Measurements from ENCODE around the gene CAMSAP3. TPM values are rescaled to one million over a fixed set of nuclear protein-coding genes. Genes with fewer than 3 reads are reported as not detected.
A peak's percentile ranks its signal among the peaks of the same experiment; 100 is the strongest.

The CAMSAP3 gene
- total RNA-seq: under 1 TPM in 1 of 2 donors, not detected in 1; 0.85 TPM

DNA sequence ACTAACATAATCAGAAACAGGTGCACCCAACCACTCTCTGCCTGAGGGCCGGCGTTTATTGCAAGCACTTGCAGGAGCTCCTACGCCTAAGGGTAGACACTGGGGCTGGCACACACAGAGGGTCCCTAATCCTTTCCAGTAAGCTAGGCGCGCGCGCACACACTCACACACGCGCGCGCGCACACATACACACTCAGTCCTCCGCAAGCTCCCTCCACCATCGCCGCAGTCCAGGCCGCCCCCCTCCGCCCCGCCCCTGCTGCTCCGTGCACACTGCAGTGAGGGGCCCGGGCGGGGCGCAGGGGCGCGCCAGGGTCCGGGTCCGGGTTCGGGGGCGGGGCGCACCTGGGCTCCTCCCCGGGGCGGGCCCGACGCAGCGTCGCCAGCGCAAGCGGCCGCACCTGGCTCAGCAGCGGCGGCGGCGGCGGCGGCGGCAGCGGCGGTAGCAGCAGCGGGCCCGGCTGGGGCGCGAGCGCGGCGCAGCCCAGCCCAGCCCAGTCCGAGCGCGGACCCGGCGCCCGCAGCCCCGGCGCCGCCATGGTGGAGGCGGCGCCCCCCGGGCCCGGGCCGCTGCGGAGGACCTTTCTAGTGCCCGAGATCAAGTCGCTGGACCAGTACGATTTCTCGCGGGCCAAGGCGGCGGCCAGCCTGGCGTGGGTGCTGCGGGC lies at the start of gene CAMSAP3:
Gene CAMSAP3 (plus strand): TSS at position 398 of the 668 bp plus-strand sequence. CDS start 140 bp downstream, at position 538.
- DNase-seq (ENCODE audit: low spot score) (no peak), ATAC-seq (ENCODE audit: insufficient number of reproducible peaks, low FRiP score, low read depth) (no peak)
- H3K9me3 ChIP-seq: no peaks in the 10 kb centered on the region
- peaks cover 0 to 5% of the 10 kb centered on the region in 2 donors for H3K4me1 ChIP-seq (ENCODE audit: control insufficient read depth in 1 of 2, low read depth in 2 of 2)
- no peak within 1 kb of the TSS for H3K27ac ChIP-seq
- TF ChIP-seq, protein P1, sequence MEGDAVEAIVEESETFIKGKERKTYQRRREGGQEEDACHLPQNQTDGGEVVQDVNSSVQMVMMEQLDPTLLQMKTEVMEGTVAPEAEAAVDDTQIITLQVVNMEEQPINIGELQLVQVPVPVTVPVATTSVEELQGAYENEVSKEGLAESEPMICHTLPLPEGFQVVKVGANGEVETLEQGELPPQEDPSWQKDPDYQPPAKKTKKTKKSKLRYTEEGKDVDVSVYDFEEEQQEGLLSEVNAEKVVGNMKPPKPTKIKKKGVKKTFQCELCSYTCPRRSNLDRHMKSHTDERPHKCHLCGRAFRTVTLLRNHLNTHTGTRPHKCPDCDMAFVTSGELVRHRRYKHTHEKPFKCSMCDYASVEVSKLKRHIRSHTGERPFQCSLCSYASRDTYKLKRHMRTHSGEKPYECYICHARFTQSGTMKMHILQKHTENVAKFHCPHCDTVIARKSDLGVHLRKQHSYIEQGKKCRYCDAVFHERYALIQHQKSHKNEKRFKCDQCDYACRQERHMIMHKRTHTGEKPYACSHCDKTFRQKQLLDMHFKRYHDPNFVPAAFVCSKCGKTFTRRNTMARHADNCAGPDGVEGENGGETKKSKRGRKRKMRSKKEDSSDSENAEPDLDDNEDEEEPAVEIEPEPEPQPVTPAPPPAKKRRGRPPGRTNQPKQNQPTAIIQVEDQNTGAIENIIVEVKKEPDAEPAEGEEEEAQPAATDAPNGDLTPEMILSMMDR (IDR thresholded peaks at IDR 0.05): no peak
- peaks cover 6% of the 10 kb centered on the region for H3K27me3 ChIP-seq (replicated peaks; ENCODE audit: insufficient read depth)
- H3K36me3 ChIP-seq: no peaks in the 10 kb centered on the region
- peak within 1 kb of the TSS; percentile 9 for H3K4me3 ChIP-seq

DNA sequence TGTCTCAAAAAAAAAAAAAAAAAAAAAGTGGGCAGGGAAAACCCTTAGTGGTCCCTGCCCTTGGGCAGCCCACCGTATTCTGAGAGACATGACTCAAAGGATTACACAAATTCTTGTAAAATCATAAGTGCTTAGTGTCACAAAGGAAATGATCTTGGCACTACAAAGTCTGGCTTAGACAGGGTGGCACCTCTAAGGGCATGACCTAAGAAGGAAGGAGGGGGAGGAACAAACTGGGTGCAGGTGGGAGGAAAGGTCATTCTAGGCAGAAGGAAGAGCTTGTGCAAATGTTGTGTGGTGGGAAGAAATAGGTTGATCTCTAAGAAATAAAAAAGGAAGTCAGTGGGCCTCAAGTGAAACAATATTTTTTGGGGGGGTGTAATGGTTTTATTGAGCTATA lies 49.8 kb upstream of the CAMSAP3 start:
- TF ChIP-seq, protein P1 (IDR thresholded peaks at IDR 0.05): no peak
- ATAC-seq (ENCODE audit: insufficient number of reproducible peaks, low FRiP score, low read depth) (no peak), DNase-seq (ENCODE audit: low spot score) (no peak)
- no peaks in the 10 kb centered on the region for H3K9me3 ChIP-seq
- peaks cover 41% of the 10 kb centered on the region for H3K36me3 ChIP-seq
- no peaks in the 10 kb centered on the region for H3K27me3 ChIP-seq (replicated peaks; ENCODE audit: insufficient read depth)
- H3K4me3 ChIP-seq: no peak overlapping the region
- H3K27ac ChIP-seq: no peak overlapping the region
- no peaks in the 10 kb centered on the region for H3K4me1 ChIP-seq (ENCODE audit: control insufficient read depth in 1 of 2, low read depth in 2 of 2)

DNA sequence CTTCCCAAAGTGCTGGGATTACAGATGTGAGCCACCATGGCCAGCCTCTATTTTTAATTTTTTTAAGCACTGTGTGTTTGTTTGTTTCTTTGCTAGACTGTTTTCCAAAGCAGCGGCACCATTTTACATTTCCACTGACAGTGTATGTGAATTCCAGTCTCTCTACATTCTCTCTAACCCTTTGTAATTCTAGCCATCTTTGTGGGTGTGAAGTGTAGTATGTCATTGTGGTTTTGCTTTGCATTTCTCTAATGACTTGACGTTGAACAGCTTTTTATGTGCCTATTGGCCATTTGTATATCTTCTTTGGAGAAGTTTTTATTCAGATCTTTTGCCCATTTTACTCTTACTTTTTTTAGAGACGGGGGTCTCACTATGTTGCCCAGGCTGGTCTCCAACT lies 48.5 kb upstream of the CAMSAP3 start:
- TF ChIP-seq, protein P1 (IDR thresholded peaks at IDR 0.05): no peak
- Histone ChIP-seq H3K9me3 (no peaks in the 10 kb centered on the region), H3K27ac (no peak overlapping the region), H3K4me1 (ENCODE audit: control insufficient read depth in 1 of 2, low read depth in 2 of 2) (no peaks in the 10 kb centered on the region), H3K4me3 (no peak overlapping the region), H3K27me3 (replicated peaks; ENCODE audit: insufficient read depth) (no peaks in the 10 kb centered on the region), H3K36me3 (peaks cover 32% of the 10 kb centered on the region)
- DNase-seq (ENCODE audit: low spot score) (no peak), ATAC-seq (ENCODE audit: insufficient number of reproducible peaks, low FRiP score, low read depth) (no peak)

DNA sequence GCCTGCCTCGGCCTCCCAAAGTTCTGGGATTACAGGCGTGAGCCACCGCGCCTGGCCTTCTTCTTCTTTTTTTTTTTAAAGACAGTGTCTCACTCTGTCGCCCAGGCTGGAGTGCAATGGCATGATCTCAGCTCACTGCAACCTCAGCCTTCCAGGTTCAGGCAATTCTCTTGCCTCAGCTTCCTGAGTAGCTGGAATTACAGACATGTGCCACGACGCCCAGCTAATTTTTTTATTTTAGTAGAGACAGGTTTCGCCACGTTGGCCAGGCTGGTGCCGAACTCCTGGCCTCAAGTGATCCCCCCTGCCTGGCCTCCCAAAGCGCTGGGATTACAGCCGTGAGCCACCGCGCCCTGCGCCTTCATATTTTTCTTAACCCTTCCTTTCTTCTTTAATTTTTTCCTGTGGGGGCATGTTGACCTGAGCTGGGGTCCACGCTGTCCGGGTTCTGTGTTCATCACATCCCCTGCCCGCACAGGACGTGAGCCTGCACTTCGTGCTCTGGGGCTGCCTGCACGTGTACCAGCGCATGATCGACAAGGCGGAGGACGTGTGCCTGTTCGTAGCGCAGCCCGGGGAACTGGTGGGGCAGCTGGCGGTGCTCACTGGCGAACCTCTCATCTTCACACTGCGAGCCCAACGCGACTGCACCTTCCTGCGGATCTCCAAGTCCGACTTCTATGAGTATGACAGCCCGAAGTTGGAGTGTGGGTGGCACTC lies 46.1 kb upstream of the CAMSAP3 start:
- TF ChIP-seq, protein P1 (IDR thresholded peaks at IDR 0.05): no peak
- DNase-seq (ENCODE audit: low spot score) (no peak), ATAC-seq (ENCODE audit: insufficient number of reproducible peaks, low FRiP score, low read depth) (no peak)
- no peaks in the 10 kb centered on the region for H3K9me3 ChIP-seq
- H3K36me3 ChIP-seq: peaks cover 29% of the 10 kb centered on the region
- H3K27me3 ChIP-seq (replicated peaks; ENCODE audit: insufficient read depth): no peaks in the 10 kb centered on the region
- no peak overlapping the region for H3K4me3 ChIP-seq
- H3K27ac ChIP-seq: no peak overlapping the region
- H3K4me1 ChIP-seq (ENCODE audit: control insufficient read depth in 1 of 2, low read depth in 2 of 2): no peaks in the 10 kb centered on the region

DNA sequence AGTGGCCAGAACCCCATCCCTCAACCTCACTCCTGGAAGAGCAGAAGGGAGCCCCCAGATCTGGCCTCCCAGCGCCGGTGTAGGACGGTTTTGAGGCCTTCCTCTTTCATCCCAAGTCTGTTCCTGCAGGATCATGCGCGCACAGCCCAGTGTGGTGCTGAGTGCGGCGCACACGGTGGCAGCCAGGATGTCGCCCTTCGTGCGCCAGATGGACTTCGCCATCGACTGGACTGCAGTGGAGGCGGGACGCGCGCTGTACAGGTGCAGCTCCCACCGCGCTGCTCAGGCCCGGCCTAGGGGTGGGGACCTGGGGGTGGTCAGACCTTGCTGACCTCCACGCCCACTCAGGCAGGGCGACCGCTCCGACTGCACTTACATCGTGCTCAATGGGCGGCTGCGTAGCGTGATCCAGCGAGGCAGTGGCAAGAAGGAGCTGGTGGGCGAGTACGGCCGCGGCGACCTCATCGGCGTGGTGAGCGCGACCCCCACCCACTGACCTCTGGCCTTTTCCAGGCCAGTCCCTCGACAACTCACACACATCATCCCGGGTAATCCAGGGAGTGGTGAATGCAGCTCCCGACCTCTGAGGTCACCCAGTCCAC lies 45.4 kb upstream of the CAMSAP3 start:
- Histone ChIP-seq H3K27me3 (replicated peaks; ENCODE audit: insufficient read depth) (no peaks in the 10 kb centered on the region), H3K36me3 (peaks cover 35% of the 10 kb centered on the region), H3K4me1 (ENCODE audit: control insufficient read depth in 1 of 2, low read depth in 2 of 2) (no peaks in the 10 kb centered on the region), H3K27ac (no peak overlapping the region), H3K4me3 (no peak overlapping the region), H3K9me3 (no peaks in the 10 kb centered on the region)
- TF ChIP-seq, protein P1 (IDR thresholded peaks at IDR 0.05): no peak
- no peak for ATAC-seq (ENCODE audit: insufficient number of reproducible peaks, low FRiP score, low read depth)
- no peak for DNase-seq (ENCODE audit: low spot score)

All from thoracic aorta (tissue), 2 donors.